ENCODE data around the gene CPNE8.

DNA sequence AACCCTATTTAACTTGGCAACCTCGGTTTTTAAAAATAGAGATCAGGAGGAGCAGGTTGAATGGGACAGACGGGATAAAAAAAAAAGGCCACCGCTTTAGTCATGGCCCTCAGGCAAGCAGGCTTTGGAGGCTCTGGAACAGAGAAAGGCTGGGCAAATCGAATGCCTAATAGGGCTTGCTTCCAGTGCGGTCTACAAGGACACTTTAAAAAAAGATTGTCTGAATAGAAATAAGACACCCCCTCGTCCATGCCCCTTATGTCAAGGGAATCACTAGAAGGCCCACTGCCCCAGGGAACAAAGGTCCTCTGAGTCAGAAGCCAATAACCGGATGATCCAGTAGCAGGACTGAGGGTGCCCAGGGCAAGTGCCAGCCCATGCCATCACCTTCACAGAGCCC is 265.8 kb downstream of the CPNE8 start:
- TF ChIP-seq EZH2phosphoT487 (IDR thresholded peaks at IDR 0.05; ENCODE audit: insufficient read depth, low read depth) (no peak), EZH2 (IDR thresholded peaks at IDR 0.05; ENCODE audit: insufficient read depth, poor library complexity, severe bottlenecking) (no peak)

Data from GM23248 (cell line).